ENCODE results near the gene MFSD1.

The MFSD1 gene

DNA sequence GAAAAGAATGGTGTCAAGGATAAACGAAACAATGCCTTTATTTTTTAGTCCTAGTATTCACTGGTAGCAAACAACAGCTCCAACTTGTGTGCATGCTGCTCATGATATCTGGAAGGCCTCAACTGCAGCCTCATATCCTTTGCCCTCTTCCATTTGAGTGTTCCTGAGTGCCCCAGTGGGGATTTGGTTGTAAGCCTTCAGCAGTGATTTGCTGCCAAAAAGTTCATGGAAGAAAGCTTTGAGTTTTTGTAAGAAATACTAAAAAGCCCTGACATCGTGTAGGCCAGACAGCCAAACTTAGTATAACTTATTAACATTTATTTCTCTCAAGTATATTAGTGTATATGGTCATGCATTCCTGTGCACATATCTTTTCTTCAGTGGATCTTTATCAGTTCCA, 30.0 kb downstream of the MFSD1 start:
- no peak overlapping the region for H3K4me3 ChIP-seq (ENCODE audit: low read depth, low read length)
- TF ChIP-seq, protein P1, sequence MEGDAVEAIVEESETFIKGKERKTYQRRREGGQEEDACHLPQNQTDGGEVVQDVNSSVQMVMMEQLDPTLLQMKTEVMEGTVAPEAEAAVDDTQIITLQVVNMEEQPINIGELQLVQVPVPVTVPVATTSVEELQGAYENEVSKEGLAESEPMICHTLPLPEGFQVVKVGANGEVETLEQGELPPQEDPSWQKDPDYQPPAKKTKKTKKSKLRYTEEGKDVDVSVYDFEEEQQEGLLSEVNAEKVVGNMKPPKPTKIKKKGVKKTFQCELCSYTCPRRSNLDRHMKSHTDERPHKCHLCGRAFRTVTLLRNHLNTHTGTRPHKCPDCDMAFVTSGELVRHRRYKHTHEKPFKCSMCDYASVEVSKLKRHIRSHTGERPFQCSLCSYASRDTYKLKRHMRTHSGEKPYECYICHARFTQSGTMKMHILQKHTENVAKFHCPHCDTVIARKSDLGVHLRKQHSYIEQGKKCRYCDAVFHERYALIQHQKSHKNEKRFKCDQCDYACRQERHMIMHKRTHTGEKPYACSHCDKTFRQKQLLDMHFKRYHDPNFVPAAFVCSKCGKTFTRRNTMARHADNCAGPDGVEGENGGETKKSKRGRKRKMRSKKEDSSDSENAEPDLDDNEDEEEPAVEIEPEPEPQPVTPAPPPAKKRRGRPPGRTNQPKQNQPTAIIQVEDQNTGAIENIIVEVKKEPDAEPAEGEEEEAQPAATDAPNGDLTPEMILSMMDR (IDR thresholded peaks at IDR 0.05; ENCODE audit: borderline replicate concordance, insufficient read depth, low read depth, low read length): no peak

DNA sequence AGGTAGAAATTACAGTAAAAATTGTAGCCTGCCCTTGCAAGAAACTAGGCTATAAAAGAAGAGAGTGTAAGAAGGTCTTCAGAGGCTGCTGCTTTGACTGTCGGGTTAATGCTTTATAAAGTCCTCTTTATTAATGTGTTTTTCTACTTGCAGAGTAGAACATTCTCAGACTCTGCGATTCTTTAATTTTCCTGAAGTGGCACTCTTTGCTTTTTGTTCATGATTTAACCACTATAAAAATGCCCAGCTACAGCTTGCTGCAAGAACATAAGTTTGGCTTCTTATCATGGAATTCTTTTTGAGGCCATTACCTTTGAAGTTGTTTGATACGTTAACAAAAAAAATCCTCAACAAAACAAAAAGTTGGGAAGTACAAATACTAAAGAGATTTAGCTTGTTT, 33.8 kb downstream of the MFSD1 start:
- TF ChIP-seq, protein P1 (IDR thresholded peaks at IDR 0.05; ENCODE audit: borderline replicate concordance, insufficient read depth, low read depth, low read length): no peak
- no peak overlapping the region for H3K4me3 ChIP-seq (ENCODE audit: low read depth, low read length)

DNA sequence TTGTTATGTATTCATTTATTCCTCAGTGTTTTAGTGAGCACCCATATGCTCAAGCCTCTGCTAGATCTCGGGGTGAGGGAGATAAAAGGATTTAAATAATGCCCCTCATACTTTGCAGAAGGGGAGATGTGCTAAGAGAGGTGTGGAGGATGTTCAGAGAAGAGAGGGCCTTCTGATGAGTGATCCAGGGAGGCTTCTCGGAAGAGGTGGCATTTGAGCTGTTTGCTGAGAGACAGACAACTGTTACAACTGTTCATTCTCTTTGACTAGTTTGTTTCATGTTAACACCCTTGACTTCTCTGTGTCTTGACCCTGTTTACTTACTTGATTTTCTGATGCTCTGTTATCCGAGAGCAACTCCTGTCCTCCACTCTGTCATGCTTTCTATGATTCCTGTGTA, 34.5 kb downstream of the MFSD1 start:
- H3K4me3 ChIP-seq (ENCODE audit: low read depth, low read length): no peak overlapping the region
- TF ChIP-seq, protein P1 (IDR thresholded peaks at IDR 0.05; ENCODE audit: borderline replicate concordance, insufficient read depth, low read depth, low read length): no peak

- TF ChIP-seq, protein P1 (IDR thresholded peaks at IDR 0.05; ENCODE audit: borderline replicate concordance, insufficient read depth, low read depth, low read length): no peak
- no peak overlapping the region for H3K4me3 ChIP-seq (ENCODE audit: low read depth, low read length)
Observed at GRCh38 chr3:158837240-158837639, 35.4 kb downstream of the MFSD1 start.

DNA sequence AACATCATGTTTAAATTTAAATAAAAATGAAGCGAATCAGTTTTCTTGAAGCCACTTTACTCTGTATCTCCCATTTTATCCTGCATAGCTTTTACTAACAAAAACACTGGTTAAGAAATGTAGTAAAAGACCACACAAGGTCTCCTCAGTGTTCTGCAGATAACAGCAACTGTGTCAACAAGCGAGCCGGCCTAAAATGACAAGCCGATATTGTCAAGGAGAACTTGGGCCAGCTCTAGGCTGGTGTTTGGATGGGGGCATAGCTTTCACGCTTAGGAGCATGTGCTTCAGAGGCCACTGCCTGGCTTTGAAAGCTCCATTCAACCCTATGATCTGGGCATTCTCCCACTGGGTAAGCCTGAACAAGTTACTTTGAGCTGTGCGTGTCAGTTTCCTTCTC, 38.1 kb downstream of the MFSD1 start:
- no peak overlapping the region for H3K4me3 ChIP-seq (ENCODE audit: low read depth, low read length)
- TF ChIP-seq, protein P1 (IDR thresholded peaks at IDR 0.05; ENCODE audit: borderline replicate concordance, insufficient read depth, low read depth, low read length): no peak

DNA sequence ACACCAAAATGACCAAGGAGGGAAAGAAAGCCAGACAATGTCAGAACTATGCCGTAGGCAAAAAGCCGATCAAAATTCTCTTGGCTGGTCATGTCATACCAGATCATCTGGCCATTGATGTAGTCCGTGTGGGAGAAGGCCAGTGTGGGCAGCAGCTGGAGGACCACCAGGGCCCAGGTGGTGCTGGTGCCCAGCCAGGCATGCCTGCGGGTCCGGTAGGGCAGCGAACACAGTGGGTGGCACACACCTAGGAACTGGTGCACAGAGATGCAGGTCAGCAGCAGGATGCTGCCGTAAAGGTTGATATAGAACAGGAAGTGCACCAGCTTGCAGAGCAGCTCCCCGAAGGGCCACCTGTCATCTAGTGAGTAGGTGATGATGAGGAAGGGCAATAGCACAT, 39.5 kb downstream of the MFSD1 start:
- TF ChIP-seq, protein P1 (IDR thresholded peaks at IDR 0.05; ENCODE audit: borderline replicate concordance, insufficient read depth, low read depth, low read length): no peak
- no peak overlapping the region for H3K4me3 ChIP-seq (ENCODE audit: low read depth, low read length)

DNA sequence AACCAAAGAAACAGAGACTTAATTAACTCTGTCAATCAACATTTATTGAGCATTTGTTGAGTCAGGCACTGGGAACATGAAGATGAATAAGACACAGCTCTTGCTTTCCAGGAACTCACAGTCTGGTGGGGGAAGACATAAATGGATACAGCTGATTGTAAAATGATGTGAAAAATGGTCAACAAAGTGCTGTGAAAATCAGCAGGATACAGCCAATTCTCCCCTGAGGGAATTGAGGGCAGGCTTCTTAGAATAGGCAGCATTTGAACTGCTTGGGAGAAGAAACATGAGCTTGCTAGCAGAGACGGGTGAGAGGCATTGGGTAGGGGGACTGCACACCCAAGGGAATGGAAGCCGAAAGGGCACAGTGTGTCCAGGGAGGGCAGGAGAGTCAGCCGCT, 41.1 kb downstream of the MFSD1 start:
- TF ChIP-seq, protein P1 (IDR thresholded peaks at IDR 0.05; ENCODE audit: borderline replicate concordance, insufficient read depth, low read depth, low read length): no peak
- no peak overlapping the region for H3K4me3 ChIP-seq (ENCODE audit: low read depth, low read length)

All from GM12875 (cell line).